AG09309 (cell line): ENCODE data around the gene FBXL2.

Source experiments
- DNase-seq: peaks from one replicate; pipeline ENCODE4 v3.0.0-alpha.2; 2010; ENCODE audit warnings: low read depth
- H3K4me3 ChIP-seq: 2 replicates; pipeline ENCODE4 v1.5.1; 2011; ENCODE audit warnings: mild to moderate bottlenecking, low read depth, low read length, moderate library complexity; ENCODE audit not compliant: control insufficient read depth
- TF ChIP-seq, protein P1 (sequence below): IDR thresholded peaks from 2 replicates; pipeline ENCODE4 v1.5.1; 2011; ENCODE audit warnings: mild to moderate bottlenecking, low read depth, low read length, inconsistent platforms; ENCODE audit not compliant: insufficient read depth, control insufficient read depth; ENCODE audit errors: missing control alignments

Gene FBXL2

GRCh38 chr3:33363113-33363800 is 86.0 kb downstream of the FBXL2 start:
- no peak for DNase-seq
- H3K4me3 ChIP-seq, result no peak overlapping the region
- TF ChIP-seq, protein P1, sequence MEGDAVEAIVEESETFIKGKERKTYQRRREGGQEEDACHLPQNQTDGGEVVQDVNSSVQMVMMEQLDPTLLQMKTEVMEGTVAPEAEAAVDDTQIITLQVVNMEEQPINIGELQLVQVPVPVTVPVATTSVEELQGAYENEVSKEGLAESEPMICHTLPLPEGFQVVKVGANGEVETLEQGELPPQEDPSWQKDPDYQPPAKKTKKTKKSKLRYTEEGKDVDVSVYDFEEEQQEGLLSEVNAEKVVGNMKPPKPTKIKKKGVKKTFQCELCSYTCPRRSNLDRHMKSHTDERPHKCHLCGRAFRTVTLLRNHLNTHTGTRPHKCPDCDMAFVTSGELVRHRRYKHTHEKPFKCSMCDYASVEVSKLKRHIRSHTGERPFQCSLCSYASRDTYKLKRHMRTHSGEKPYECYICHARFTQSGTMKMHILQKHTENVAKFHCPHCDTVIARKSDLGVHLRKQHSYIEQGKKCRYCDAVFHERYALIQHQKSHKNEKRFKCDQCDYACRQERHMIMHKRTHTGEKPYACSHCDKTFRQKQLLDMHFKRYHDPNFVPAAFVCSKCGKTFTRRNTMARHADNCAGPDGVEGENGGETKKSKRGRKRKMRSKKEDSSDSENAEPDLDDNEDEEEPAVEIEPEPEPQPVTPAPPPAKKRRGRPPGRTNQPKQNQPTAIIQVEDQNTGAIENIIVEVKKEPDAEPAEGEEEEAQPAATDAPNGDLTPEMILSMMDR, result no peak

DNA sequence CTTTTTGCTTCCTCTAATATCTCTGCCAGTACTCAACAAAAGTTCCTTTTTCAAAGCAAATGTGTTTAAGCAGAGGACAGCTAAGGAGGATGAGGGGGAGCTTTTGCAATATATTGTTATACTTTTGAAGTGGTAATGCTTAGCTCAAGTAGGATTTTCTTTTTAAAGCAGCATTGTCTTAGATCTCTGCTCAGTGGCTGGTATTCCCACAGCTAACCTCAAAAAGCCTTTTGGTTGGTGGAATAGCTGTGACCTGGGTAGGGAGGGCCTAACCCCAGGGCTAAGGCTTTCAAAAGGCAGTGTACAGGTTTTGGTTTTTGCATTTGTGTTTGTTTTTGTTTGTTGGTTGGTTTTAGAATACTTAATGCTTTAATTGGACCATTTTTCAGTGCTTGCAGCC is 86.8 kb downstream of the FBXL2 start:
- DNase-seq, result no peak
- TF ChIP-seq, protein P1, result no peak
- no peak overlapping the region for H3K4me3 ChIP-seq

GRCh38 chr3:33364531-33365128 is 87.4 kb downstream of the FBXL2 start:
- TF ChIP-seq, protein P1, result no peak
- peak; percentile 27 for DNase-seq
- no peak overlapping the region for H3K4me3 ChIP-seq

- no peak overlapping the region for H3K4me3 ChIP-seq
- peak; percentile 11 for DNase-seq
- TF ChIP-seq, protein P1, result peak; percentile 89
These were observed 95.2 kb downstream of the FBXL2 start for GRCh38 chr3:33372218-33373081.

DNA sequence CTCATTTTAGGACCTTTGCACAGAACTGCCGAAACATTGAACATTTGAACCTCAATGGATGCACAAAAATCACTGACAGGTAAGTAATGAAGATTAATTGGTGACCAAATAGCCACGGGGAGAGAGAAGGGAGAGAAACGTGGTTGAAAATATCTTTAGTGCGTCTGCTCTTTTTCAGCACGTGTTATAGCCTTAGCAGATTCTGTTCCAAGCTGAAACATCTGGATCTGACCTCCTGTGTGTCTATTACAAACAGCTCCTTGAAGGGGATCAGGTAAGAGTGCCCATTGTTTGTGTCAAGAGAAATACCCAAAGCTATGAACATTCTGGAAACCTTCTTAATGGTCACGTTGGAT is 95.8 kb downstream of the FBXL2 start:
- no peak overlapping the region for H3K4me3 ChIP-seq

GRCh38 chr3:33377489-33377888 is 100.2 kb downstream of the FBXL2 start:
- H3K4me3 ChIP-seq, result no peak overlapping the region
- no peak for DNase-seq
- TF ChIP-seq, protein P1, result no peak

More for the DNA sequence above, 95.8 kb downstream of the FBXL2 start:
- TF ChIP-seq, protein P1, result no peak
- no peak for DNase-seq
